Sigmoid colon (tissue), 7 donors: ENCODE data around the gene MAGI2. TPM values are rescaled to one million over a fixed set of nuclear protein-coding genes. Genes with fewer than 3 reads are reported as not detected.

Source experiments
- DNase-seq: peaks from one replicate; pipeline ENCODE4 v3.0.0-alpha.2; 2019
- H3K27ac ChIP-seq, 4 donors: fragments of 200-600 bp; sonication (generic); one replicate each; pipeline ENCODE4 v1.5.1; 2016 to 2019; ENCODE audit warnings: mild to moderate bottlenecking in 1 of 4
- H3K27me3 ChIP-seq, 3 donors: fragments of 200-600 bp; sonication (generic); one replicate each; pipeline ENCODE4 v1.5.1; 2019; ENCODE audit warnings: mild to moderate bottlenecking in 1 of 3
- H3K36me3 ChIP-seq, 4 donors: fragments of 200-600 bp; sonication (generic); one replicate each; pipeline ENCODE4 v1.5.1; 2016 to 2019
- H3K4me1 ChIP-seq, 4 donors: fragments of 200-600 bp; sonication (generic); one replicate each; pipeline ENCODE4 v1.5.1; 2017 to 2019
- H3K4me3 ChIP-seq, 4 donors: fragments of 200-600 bp; sonication (generic); one replicate each; pipeline ENCODE4 v1.5.1; 2017 to 2019; ENCODE audit warnings: mild to moderate bottlenecking in 2 of 4, moderate library complexity in 1 of 4
- H3K9me3 ChIP-seq, 4 donors: fragments of 200-600 bp in 3 of 4; sonication (generic) in 3 of 4; one replicate each; pipeline versions ENCODE4 v1.5.1 to v1.6.1; 2013 to 2019
- CTCF ChIP-seq, 4 experiments: fragments of 450-650 bp in 3 of 4; fragments of 200-600 bp in 1 of 4; IDR thresholded peaks; one replicate each; pipeline ENCODE4 v1.5.1; 2016 to 2019; ENCODE audit warnings: antibody characterized with exemption in 4 of 4, mild to moderate bottlenecking in 3 of 4, moderate library complexity in 2 of 4
- EP300 ChIP-seq, 4 donors: sonication (generic); formaldehyde crosslinking; IDR thresholded peaks; one replicate each; pipeline ENCODE4 v1.6.1; 2017; ENCODE audit warnings: antibody characterized with exemption in 4 of 4
- POLR2A ChIP-seq, 2 donors: fragments of 450-650 bp; IDR thresholded peaks; one replicate each; pipeline ENCODE4 v1.6.1; 2016; ENCODE audit warnings: antibody characterized with exemption in 2 of 2, mild to moderate bottlenecking in 2 of 2, moderate library complexity in 2 of 2
- POLR2AphosphoS5 ChIP-seq, 4 donors: sonication (generic); formaldehyde crosslinking; IDR thresholded peaks; one replicate each; pipeline ENCODE4 v1.6.1; 2017; ENCODE audit warnings: antibody characterized with exemption in 4 of 4
- WGBS, 2 donors: extraction: QIAGEN DNeasy Blood & Tissue Kit; methylation state at CpG; one replicate each; pipeline ENCODE4 v1.1.7; 2013; 5-methylcytosine and 5-hydroxymethylcytosine counted together
- intact Hi-C: fragments of 100-400 bp; cut with DNase I; formaldehyde crosslinking; loops from one replicate; pipeline ENCODE4 v1.15.1; 2023
- polyA plus RNA-seq, 3 donors: library from polyadenylated mRNA; stranded (reverse); fragments of 200-250 nt; gene quantifications; one replicate each; pipeline ENCODE4 v1.2.3, GENCODE V29; 2013
- total RNA-seq, 4 donors: library from RNA; depleted of rRNA; stranded (reverse); fragments of >200 nt; gene quantifications; one replicate each; pipeline ENCODE4 v1.1.0, GENCODE V29; 2016
- donor health status: healthy with polysubstance abuse.
- donor health status: Bipolar disorder and iron deficiency.
- donor health status: healthy.

Gene MAGI2
- total and polyA plus RNA-seq, 7 donors, result 0.69 to 26.9 (median 14.7) TPM

- TF ChIP-seq POLR2AphosphoS5 (IDR thresholded peaks at IDR 0.05) (no peak), EP300 (IDR thresholded peaks at IDR 0.05) (no peak), CTCF (IDR thresholded peaks at IDR 0.05) (no peak), POLR2A (IDR thresholded peaks at IDR 0.05) (no peak)
- 93% methylated on average over 3 of the region's 3 CpGs for WGBS, 2 donors
- no peak for DNase-seq
- H3K27ac ChIP-seq, result no peak overlapping the region
- H3K4me3 ChIP-seq, result no peak overlapping the region
- H3K4me1 ChIP-seq, result peaks cover 0 to 15% (median 8%) of the 10 kb centered on the region in 4 donors
- intact Hi-C loops, result no loop called here
- no peaks in the 10 kb centered on the region for H3K9me3 ChIP-seq
- no peaks in the 10 kb centered on the region for H3K27me3 ChIP-seq
- no peaks in the 10 kb centered on the region for H3K36me3 ChIP-seq
Measured at GRCh38 chr7:78764571-78764970, 688.9 kb downstream of the MAGI2 start.

- peaks cover 0 to 9% (median 4%) of the 10 kb centered on the region in 4 donors for H3K4me1 ChIP-seq
- TF ChIP-seq CTCF (IDR thresholded peaks at IDR 0.05) (no peak), POLR2A (IDR thresholded peaks at IDR 0.05) (no peak), EP300 (IDR thresholded peaks at IDR 0.05) (no peak), POLR2AphosphoS5 (IDR thresholded peaks at IDR 0.05) (no peak)
- intact Hi-C loops, result no loop called here
Measured at GRCh38 chr7:78762625-78763024, 690.8 kb downstream of the MAGI2 start.

GRCh38 chr7:78760620-78761355 lies 692.7 kb downstream of the MAGI2 start:
- H3K4me1 ChIP-seq, result peaks cover 0 to 3% (median under 1%) of the 10 kb centered on the region in 4 donors
- TF ChIP-seq EP300 (IDR thresholded peaks at IDR 0.05), result no peak
- no peak for TF ChIP-seq POLR2AphosphoS5 (IDR thresholded peaks at IDR 0.05)
- TF ChIP-seq POLR2A (IDR thresholded peaks at IDR 0.05), result no peak
- TF ChIP-seq CTCF (IDR thresholded peaks at IDR 0.05), result no peak
- 18 to 66% methylated on average over 4 of the region's 4 CpGs for WGBS, 2 donors
- H3K27ac ChIP-seq, result no peak overlapping the region
- intact Hi-C loops, result no loop called here
- no peaks in the 10 kb centered on the region for H3K27me3 ChIP-seq
- DNase-seq, result no peak
- no peaks in the 10 kb centered on the region for H3K36me3 ChIP-seq
- no peak overlapping the region for H3K4me3 ChIP-seq
- no peaks in the 10 kb centered on the region for H3K9me3 ChIP-seq

More at GRCh38 chr7:78762625-78763024, 690.8 kb downstream of the MAGI2 start:
- Histone ChIP-seq H3K4me3 (no peak overlapping the region), H3K27ac (no peak overlapping the region), H3K9me3 (no peaks in the 10 kb centered on the region), H3K36me3 (no peaks in the 10 kb centered on the region), H3K27me3 (no peaks in the 10 kb centered on the region)
- WGBS, 2 donors, result 88 to 92% methylated on average over 1 of the region's 1 CpG
- DNase-seq, result no peak

GRCh38 chr7:78752554-78752953 lies 700.9 kb downstream of the MAGI2 start:
- no peak for DNase-seq
- no peak overlapping the region for H3K27ac ChIP-seq
- intact Hi-C loops, result no loop called here

More at GRCh38 chr7:78752554-78752953, 700.9 kb downstream of the MAGI2 start:
- Histone ChIP-seq H3K27me3 (no peaks in the 10 kb centered on the region), H3K4me3 (no peak overlapping the region), H3K9me3 (peaks cover 0 to 2% (median 0%) of the 10 kb centered on the region in 4 donors), H3K4me1 (no peaks in the 10 kb centered on the region), H3K36me3 (no peaks in the 10 kb centered on the region)
- no peak for TF ChIP-seq POLR2A (IDR thresholded peaks at IDR 0.05)
- TF ChIP-seq CTCF (IDR thresholded peaks at IDR 0.05), result no peak
- no peak for TF ChIP-seq POLR2AphosphoS5 (IDR thresholded peaks at IDR 0.05)
- no peak for TF ChIP-seq EP300 (IDR thresholded peaks at IDR 0.05)
